SH-SY5Y (cell line): Measurements from ENCODE around the gene ANO8.

Experiments
- GATA2 ChIP-seq: IDR thresholded peaks from 2 replicates; pipeline ENCODE4 v1.6.1; 2011; ENCODE audit warnings: mild to moderate bottlenecking, low read depth, low read length
- GATA3 ChIP-seq: IDR thresholded peaks from 2 replicates; pipeline ENCODE4 v1.6.1; 2011; ENCODE audit warnings: low read depth, mild to moderate bottlenecking, low read length, moderate library complexity

- TF ChIP-seq GATA2 = no peak
- no peak for TF ChIP-seq GATA3
Measured at GRCh38 chr19:17303940-17304267, 30.8 kb downstream of the ANO8 start.
